Renal cortical epithelial cell (primary cell): Measurements from ENCODE around the gene ECT2. TPM values are rescaled to one million over a fixed set of nuclear protein-coding genes. Genes with fewer than 3 reads are reported as not detected.
"Not testable (repeated sequence)": the region's sequence is repeated elsewhere in the genome, so short reads cannot be mapped to it uniquely, and the experiment has no call there.

Source experiments
- DNase-seq: peaks from one replicate; pipeline ENCODE4 v3.0.0-alpha.2; 2011; ENCODE audit warnings: low read depth
- total RNA-seq: library from RNA; depleted of rRNA; stranded (reverse); fragments of >200 nt; gene quantifications from 2 replicates; pipeline ENCODE4 v1.2.3, GENCODE V29; 2014

Gene ECT2
- total RNA-seq, 1 donor from 2014 or later = 61.1 TPM

DNA sequence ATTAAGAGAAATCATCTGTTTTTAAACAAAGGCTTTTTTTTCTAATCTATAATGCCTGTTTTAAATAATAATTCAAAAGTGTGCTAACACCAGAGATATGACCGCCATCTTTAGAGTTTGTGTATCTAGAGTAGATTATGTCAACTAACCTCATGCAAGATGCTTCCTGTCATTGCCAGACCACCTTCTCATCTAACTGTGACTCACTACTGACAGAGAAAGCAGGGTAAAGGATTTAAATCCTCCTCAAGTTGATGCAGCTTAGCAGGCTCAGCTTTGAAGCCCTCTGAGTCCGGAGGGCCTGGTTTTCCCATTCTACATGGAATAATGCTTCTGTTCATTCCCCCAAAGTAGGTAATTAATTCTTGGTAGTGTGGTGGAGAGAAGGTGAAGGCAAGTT is 108.5 kb downstream of the ECT2 start:
- peak; percentile 33 for DNase-seq

DNA sequence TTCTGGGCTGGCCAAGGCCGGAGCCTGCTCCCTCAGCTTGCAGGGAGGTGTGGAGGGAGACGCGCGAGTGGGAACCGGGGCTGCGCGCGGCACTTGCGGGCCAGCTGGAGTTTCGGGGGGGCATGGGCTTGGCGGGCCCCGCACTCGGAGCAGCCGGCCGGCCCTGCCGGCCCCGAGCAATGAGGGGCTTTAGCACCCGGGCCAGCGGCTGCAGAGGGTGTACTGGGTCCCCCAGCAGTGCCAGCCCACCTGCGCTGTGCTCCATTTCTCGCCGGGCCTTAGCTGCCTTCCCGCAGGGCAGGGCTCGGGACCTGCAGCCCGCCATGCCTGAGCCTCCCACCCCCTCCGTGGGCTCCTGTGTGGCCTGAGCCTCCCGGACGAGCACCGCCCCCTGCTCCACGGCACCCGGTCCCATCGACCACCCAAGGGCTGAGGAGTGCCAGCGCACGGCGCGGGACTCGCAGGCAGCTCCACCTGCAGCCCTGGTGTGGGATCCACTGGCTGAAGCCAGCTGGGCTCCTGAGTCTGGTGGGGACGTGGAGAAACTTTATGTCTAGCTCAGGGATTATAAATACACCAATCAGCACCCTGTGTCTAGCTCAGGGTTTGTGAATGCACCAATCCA is 116.3 kb downstream of the ECT2 start:
- DNase-seq = not testable (repeated sequence)

DNA sequence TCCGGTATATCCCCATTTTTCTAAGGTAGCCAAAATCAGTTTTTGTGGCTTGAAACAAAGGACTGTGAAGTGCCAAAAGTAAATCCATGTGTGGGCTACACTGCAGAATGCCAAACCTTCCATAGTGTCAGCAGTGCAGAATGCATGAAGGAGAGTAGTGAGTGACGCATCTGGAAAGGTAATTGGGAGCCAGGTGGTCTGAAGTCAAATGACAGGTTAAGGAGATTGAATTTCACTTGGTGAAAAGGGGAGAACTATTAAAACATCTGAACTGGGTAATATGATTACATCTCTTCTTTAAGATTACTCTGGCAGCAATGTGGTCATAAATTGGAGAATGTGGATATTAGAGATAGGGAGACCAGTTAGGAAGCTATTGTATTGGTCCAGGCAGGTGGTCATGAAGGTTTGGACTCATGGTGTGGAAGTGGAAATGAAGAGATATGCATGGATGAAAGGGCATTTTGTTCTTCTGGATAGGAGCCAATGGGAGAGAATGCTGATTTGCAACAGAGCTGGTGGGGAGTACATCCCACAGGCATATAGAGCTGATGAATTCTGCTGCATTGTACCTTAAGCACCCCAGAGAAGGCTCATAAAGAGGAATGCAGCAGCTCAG is 118.2 kb downstream of the ECT2 start:
- peak; percentile 15 for DNase-seq

DNA sequence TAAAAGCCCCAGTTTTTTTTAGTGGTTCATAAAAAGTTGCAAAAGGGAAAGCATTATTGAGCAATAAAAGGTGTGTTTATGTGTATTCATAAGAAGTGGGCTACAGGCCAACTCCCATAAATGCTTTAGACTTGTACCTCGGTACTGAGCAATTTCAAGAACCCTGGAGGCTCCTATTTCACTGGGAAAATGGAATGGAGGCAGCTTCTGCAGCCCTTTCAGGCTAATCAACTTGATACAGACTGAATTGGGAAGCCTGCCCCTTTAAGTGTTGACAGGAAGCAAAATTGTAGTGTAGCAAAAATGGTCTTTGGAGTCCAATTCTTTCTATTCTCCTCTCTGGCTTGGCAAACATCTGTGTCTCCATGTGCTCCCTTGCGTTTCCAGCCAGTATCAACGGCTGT is 118.8 kb downstream of the ECT2 start:
- peak; percentile 64 for DNase-seq

DNA sequence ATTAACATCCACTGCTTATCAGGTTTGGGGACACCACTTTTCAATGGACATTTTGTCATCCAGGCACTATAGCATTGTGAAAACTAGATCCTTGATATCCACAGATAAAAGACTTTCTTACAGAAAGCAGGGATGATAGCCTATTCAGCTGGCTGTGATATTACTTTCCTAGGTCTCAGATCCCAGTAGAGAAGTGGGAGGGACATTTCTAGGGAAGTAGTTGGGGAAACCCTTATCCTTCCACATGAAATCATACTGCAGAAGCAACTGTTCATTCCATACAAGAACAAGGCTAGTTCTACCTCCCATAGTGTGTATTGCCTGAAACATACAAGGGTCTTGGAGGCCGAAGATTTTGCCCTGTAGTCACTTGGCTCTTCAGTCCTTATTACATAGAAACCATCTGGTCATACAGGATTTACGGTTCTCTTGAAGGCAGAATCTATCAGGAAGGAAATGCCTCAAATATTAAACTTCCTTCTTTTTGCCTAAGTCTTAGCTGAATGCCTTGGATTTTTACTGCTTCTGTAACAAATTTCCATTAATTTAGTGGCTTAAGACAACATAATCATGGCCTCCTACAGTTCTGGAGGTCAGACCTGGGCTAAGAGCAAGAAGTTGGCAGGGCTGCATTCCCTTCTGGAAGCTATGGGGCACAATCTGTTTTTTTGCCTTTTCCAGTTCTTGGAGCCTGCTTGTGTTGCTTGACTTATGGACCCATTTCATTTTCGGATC is 119.4 kb downstream of the ECT2 start:
- no peak for DNase-seq

Other genes starting within 250 kb of the ECT2 start
- gene TNFSF10, start 227.3 kb upstream of the ECT2 start, total RNA-seq = 398 and 575 TPM in 2 replicates
- gene NCEH1, start 39.7 kb upstream of the ECT2 start, total RNA-seq = 57.2 and 95.7 TPM in 2 replicates